Liver (tissue), 3 donors: ENCODE results near the gene SLAIN1.

Experiments used
- ATF3 ChIP-seq: IDR thresholded peaks from 2 replicates; pipeline ENCODE4 v1.6.1; 2016; ENCODE audit warnings: antibody characterized with exemption
- CTCF ChIP-seq: fragments of 150-350 bp; IDR thresholded peaks from 2 replicates; pipeline ENCODE4 v1.5.1; 2017; ENCODE audit warnings: improper control_type of control experiment, low read depth, low read length; ENCODE audit not compliant: missing input control
- HNF4G ChIP-seq: IDR thresholded peaks from 2 replicates; pipeline ENCODE4 v1.6.1; 2016; ENCODE audit warnings: antibody characterized with exemption
- JUND ChIP-seq, 2 donors: IDR thresholded peaks; 2 replicates each; pipeline ENCODE4 v1.6.1; 2016; ENCODE audit warnings: antibody characterized with exemption in 2 of 2
- MAX ChIP-seq: IDR thresholded peaks from 2 replicates; pipeline ENCODE4 v1.6.1; 2016; ENCODE audit warnings: antibody characterized with exemption
- RXRA ChIP-seq, 2 donors: IDR thresholded peaks; 2 replicates each; pipeline ENCODE4 v1.6.1; 2017 to 2018; ENCODE audit warnings: antibody characterized with exemption in 2 of 2, mild to moderate bottlenecking in 1 of 2
- SP1 ChIP-seq: IDR thresholded peaks from 2 replicates; pipeline ENCODE4 v1.6.1; 2018; ENCODE audit warnings: antibody characterized with exemption, mild to moderate bottlenecking
- TAF1 ChIP-seq: conservative IDR thresholded peaks from 2 replicates; pipeline ENCODE4 v1.6.1; 2016; ENCODE audit warnings: antibody characterized with exemption, mild to moderate bottlenecking
- TF ChIP-seq, protein P1 (sequence below): IDR thresholded peaks from 2 replicates; pipeline ENCODE4 v1.6.1; 2016; ENCODE audit warnings: antibody characterized with exemption
- TF ChIP-seq, protein P2 (sequence below): IDR thresholded peaks from 2 replicates; pipeline ENCODE4 v1.6.1; 2016; ENCODE audit warnings: antibody characterized with exemption, mild to moderate bottlenecking
- donor health status: healthy.
- donor health status: healthy.

GRCh38 chr13:77741597-77741972 lies 44.1 kb downstream of the SLAIN1 start:
- TF ChIP-seq CTCF (no peak), SP1 (no peak), TAF1 (no peak), RXRA (IDR thresholded peaks at IDR 0.05) (no peak), HNF4G (no peak), ATF3 (no peak), MAX (no peak), JUND (IDR thresholded peaks at IDR 0.05) (no peak)
- TF ChIP-seq, protein P1, sequence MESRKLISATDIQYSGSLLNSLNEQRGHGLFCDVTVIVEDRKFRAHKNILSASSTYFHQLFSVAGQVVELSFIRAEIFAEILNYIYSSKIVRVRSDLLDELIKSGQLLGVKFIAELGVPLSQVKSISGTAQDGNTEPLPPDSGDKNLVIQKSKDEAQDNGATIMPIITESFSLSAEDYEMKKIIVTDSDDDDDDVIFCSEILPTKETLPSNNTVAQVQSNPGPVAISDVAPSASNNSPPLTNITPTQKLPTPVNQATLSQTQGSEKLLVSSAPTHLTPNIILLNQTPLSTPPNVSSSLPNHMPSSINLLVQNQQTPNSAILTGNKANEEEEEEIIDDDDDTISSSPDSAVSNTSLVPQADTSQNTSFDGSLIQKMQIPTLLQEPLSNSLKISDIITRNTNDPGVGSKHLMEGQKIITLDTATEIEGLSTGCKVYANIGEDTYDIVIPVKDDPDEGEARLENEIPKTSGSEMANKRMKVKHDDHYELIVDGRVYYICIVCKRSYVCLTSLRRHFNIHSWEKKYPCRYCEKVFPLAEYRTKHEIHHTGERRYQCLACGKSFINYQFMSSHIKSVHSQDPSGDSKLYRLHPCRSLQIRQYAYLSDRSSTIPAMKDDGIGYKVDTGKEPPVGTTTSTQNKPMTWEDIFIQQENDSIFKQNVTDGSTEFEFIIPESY = no peak
- TF ChIP-seq, protein P2, sequence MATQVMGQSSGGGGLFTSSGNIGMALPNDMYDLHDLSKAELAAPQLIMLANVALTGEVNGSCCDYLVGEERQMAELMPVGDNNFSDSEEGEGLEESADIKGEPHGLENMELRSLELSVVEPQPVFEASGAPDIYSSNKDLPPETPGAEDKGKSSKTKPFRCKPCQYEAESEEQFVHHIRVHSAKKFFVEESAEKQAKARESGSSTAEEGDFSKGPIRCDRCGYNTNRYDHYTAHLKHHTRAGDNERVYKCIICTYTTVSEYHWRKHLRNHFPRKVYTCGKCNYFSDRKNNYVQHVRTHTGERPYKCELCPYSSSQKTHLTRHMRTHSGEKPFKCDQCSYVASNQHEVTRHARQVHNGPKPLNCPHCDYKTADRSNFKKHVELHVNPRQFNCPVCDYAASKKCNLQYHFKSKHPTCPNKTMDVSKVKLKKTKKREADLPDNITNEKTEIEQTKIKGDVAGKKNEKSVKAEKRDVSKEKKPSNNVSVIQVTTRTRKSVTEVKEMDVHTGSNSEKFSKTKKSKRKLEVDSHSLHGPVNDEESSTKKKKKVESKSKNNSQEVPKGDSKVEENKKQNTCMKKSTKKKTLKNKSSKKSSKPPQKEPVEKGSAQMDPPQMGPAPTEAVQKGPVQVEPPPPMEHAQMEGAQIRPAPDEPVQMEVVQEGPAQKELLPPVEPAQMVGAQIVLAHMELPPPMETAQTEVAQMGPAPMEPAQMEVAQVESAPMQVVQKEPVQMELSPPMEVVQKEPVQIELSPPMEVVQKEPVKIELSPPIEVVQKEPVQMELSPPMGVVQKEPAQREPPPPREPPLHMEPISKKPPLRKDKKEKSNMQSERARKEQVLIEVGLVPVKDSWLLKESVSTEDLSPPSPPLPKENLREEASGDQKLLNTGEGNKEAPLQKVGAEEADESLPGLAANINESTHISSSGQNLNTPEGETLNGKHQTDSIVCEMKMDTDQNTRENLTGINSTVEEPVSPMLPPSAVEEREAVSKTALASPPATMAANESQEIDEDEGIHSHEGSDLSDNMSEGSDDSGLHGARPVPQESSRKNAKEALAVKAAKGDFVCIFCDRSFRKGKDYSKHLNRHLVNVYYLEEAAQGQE = no peak
